ENCODE data around the gene EML4.
"Not testable (repeated sequence)": the region's sequence is repeated elsewhere in the genome, so short reads cannot be mapped to it uniquely, and the experiment has no call there.

EML4 gene

DNA sequence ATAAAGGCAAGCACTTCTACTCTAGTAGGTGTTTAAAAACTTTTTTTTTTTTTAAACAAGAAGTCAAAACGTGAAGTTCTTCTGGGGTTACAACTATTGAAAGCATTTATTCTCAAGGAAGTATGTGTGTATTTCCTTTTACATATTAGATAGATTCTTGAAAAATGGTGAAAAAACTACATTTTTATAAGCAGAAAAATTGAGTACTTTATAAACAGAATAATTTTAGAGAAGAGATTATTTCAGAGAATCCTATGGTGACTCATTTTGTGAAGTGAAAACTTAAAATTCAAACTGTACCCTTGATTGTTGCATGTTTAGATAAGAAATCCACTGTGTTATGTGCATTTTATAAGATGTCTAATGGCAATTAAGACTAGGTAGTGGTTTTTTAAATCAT lies 2.9 kb downstream of the EML4 start:
- H3K4me3 ChIP-seq (ENCODE audit: control insufficient read depth, low read depth, low read length) = no peak overlapping the region
- TF ChIP-seq, protein P1, sequence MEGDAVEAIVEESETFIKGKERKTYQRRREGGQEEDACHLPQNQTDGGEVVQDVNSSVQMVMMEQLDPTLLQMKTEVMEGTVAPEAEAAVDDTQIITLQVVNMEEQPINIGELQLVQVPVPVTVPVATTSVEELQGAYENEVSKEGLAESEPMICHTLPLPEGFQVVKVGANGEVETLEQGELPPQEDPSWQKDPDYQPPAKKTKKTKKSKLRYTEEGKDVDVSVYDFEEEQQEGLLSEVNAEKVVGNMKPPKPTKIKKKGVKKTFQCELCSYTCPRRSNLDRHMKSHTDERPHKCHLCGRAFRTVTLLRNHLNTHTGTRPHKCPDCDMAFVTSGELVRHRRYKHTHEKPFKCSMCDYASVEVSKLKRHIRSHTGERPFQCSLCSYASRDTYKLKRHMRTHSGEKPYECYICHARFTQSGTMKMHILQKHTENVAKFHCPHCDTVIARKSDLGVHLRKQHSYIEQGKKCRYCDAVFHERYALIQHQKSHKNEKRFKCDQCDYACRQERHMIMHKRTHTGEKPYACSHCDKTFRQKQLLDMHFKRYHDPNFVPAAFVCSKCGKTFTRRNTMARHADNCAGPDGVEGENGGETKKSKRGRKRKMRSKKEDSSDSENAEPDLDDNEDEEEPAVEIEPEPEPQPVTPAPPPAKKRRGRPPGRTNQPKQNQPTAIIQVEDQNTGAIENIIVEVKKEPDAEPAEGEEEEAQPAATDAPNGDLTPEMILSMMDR (IDR thresholded peaks at IDR 0.05; ENCODE audit: control insufficient read depth, insufficient read depth, low read depth, low read length, missing control alignments) = no peak
- no peak for DNase-seq (ENCODE audit: low read depth)

DNA sequence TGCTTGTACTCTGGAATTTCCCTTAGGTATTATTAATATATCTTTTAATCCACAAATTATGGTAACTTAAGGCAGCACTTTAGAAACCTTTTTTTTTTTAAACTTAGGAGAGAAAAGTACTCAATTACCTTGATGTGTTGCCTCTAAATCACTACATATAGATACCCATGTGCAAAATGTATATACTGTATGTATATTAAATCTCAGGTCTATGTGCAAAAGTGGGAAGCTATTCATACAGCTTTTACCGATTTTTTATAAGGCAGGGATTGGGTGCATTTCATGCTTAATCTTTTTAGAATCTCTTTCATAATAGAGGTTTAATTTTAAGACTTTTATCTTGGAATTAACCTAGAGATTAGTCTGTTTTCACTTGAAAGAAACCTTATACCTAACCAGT lies 3.4 kb downstream of the EML4 start:
- TF ChIP-seq, protein P1 (IDR thresholded peaks at IDR 0.05; ENCODE audit: control insufficient read depth, insufficient read depth, low read depth, low read length, missing control alignments) = no peak
- no peak overlapping the region for H3K4me3 ChIP-seq (ENCODE audit: control insufficient read depth, low read depth, low read length)

DNA sequence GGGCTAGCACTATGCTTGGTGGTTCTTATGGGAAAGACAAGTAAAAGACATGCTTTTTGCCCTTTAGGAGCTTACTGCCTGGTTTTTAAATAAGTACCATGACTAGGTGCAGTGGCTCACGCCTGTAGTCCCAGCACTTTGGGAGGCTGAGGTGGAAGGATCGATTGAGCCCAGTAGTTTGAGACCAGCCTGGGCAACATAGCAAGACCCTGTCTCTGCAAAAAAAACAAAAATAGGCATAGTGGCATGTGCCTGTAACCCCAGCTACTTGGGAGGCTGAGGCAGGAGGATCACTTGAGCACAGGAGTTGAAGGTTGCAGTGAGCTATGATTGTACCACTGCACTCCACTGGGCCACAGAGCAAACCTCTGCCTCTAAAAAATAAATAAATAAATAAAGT lies 4.3 kb downstream of the EML4 start:
- not testable (repeated sequence) for H3K4me3 ChIP-seq (ENCODE audit: control insufficient read depth, low read depth, low read length); DNase-seq (ENCODE audit: low read depth)

More for the DNA sequence above, 3.4 kb downstream of the EML4 start:
- DNase-seq (ENCODE audit: low read depth) = no peak

DNA sequence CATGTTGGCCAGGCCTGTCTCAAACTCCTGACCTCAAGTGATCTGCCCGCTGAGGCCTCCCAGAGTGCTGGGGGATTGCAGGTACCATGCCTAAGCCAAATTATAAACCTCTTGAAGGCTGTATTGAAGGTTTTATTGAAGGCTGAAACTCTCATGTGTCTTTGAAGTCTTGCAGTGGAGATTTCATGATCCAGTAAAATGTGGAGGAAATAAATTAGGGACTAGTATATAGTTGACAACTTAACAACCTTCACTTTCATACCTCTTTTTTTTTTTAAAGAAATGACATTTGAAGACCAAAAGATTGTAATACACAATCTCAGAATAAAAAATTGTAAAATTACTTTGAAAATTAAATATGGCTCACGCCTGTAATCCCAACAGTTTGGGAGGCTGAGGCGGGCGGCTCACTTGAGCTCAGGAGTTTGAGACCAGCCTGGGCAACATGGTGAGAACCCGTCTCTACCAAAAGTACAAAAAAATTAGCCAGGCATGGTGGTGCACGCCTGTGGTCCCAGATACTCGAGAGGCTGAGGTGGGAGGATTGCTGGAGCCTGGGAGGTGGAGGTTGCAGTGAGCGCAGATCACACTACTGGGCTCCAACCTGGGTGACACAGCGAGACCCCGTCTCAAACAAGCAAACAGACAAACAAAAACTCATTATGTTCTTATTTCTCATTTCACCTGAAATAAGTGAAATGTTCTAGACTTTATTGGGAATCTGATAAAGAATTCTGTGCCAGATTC lies 8.0 kb downstream of the EML4 start:
- TF ChIP-seq, protein P1 (IDR thresholded peaks at IDR 0.05; ENCODE audit: control insufficient read depth, insufficient read depth, low read depth, low read length, missing control alignments) = no peak
- DNase-seq (ENCODE audit: low read depth) = no peak
- H3K4me3 ChIP-seq (ENCODE audit: control insufficient read depth, low read depth, low read length) = no peak overlapping the region

DNA sequence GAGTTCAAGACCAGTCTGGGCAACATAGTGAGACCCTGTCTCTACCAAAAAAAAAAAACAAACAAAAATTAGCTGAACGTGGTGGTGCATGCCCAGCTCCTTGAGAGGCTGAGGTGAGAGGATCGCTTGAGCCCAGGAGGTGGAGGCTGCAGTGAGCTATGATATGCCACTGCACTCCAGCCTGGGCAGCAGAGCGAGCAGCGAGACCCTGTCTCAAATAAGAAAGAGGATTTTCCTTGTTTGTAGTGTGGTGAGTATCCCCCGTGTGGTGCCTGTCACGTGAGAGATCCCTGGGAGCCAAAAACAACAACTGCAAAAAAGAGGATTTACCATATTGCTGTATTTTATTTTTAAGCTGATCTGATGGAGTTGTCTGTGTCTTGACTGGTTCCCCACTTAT lies 9.2 kb downstream of the EML4 start:
- TF ChIP-seq, protein P1 (IDR thresholded peaks at IDR 0.05; ENCODE audit: control insufficient read depth, insufficient read depth, low read depth, low read length, missing control alignments) = no peak
- H3K4me3 ChIP-seq (ENCODE audit: control insufficient read depth, low read depth, low read length) = no peak overlapping the region
- DNase-seq (ENCODE audit: low read depth) = no peak

DNA sequence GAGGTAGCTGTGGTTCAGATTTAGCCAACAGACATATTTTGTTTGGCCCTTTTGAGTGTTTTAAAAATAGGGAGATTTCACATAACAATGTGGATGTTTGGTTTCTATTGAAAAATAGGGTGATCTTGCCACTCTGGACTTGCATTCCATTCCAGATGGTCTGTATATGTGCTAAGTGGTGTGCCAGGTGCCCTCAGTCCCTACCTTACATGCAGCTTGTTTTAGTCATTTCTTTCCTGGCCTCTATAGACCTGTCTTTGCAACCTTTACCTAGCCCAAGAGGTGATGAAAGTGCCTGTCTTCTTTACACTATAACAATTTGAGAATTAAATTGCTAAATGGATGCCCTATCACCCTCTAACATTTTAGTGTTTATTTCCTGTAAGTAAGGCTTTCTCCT lies 11.1 kb downstream of the EML4 start:
- TF ChIP-seq, protein P1 (IDR thresholded peaks at IDR 0.05; ENCODE audit: control insufficient read depth, insufficient read depth, low read depth, low read length, missing control alignments) = no peak
- DNase-seq (ENCODE audit: low read depth) = no peak
- H3K4me3 ChIP-seq (ENCODE audit: control insufficient read depth, low read depth, low read length) = no peak overlapping the region

DNA sequence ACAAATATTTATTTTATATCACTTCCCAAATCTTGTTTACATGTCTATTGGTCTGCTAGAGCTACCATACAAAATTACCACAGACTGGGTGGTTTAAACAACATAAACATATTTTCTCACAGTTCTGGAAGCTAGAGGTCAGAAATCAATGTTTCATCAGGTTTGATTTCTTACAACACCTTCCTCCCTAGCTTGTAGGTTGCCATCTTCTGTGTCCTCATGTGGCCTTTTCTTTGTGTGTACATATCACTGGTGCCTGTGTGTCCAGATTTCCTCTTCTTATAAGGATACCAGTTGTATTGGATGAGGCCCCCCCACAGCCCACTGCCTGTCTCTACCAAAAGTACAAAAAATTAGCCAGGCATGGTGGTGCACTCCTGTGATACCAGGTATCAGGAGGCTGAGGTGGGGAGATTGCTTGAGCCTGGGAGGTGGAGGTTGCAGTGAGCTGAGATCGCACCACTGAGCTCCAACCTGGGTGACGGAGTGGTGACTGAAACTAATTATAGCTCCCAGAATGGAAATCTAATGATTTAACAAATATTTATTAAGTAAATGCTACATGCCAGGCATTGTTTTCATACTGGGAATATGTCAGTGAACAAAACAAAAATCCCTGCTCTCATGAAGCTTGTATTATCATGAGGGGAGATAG lies 13.6 kb downstream of the EML4 start:
- DNase-seq (ENCODE audit: low read depth) = no peak
- H3K4me3 ChIP-seq (ENCODE audit: control insufficient read depth, low read depth, low read length) = no peak overlapping the region
- TF ChIP-seq, protein P1 (IDR thresholded peaks at IDR 0.05; ENCODE audit: control insufficient read depth, insufficient read depth, low read depth, low read length, missing control alignments) = no peak
